Peyer's patch (tissue), 4 donors: Measurements from ENCODE around the gene GLRA1.

Experiments
- CTCF ChIP-seq, 6 experiments: fragments of 450-650 bp in 4 of 6; fragments of 200-600 bp in 2 of 6; sonication (generic) in 1 of 6; IDR thresholded peaks; one replicate each; pipeline ENCODE4 v1.5.1; 2017 to 2019; ENCODE audit warnings: antibody characterized with exemption in 6 of 6, mild to moderate bottlenecking in 3 of 6, moderate library complexity in 1 of 6
- POLR2A ChIP-seq, 2 donors: fragments of 450-650 bp; IDR thresholded peaks; one replicate each; pipeline ENCODE4 v1.5.1; 2017; ENCODE audit warnings: antibody characterized with exemption in 2 of 2, mild to moderate bottlenecking in 2 of 2, moderate library complexity in 2 of 2

DNA sequence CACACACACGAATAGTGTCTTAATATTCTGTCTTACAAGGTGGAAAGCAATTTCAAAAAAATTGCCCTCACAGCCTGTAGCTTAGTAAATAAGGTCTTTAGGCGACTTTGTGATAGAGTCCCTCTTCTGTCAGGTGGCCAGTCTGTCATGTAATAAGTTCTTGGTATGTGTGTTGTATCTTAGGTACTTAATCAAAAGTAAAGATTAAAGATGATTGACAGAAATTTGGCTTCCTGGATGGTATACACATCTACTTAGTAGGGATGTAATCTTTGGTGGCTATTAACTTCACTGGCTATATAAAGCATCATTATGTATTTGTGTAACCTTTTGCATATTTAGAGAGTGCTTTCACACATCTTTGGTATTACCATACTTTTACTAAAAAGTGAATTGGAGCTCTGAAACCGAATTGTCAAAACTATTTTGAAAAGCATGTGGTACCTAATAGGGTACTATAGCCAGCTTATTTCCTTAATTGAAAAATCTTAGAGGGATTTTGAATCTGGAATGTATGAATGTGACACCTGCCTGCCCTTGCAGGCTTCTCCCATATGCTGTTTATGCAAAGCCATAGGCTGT, 149.5 kb downstream of the GLRA1 start:
- TF ChIP-seq CTCF (IDR thresholded peaks at IDR 0.05) (no peak), POLR2A (IDR thresholded peaks at IDR 0.05) (no peak)
